ENCODE results near the gene FTO. TPM values are rescaled to one million over a fixed set of nuclear protein-coding genes. Genes with fewer than 3 reads are reported as not detected.

FTO gene
- total RNA-seq, 1 experiment from 2014 or later, result 78.3 TPM

DNA sequence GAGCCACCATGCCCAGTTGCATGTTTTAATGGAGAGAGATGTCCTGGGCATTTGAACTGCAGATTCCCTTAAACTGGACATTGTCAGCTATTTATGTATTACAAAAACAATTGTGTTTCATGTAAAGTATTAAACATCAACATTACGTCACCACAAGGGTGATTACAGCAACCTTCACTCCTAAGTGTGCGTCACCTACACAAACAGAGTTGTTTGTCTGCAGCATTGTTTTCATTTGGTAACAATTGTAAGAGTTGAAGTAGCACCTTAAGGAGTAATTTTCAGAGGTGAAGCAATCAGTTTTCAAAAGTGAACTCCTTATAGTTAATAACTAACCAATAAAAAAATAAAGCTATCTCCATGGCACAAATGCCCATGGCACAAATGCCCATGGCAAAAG is 311.2 kb downstream of the FTO start:
- DNase-seq, result no peak
- H3K4me1 ChIP-seq, result no peaks in the 10 kb centered on the region
- TF ChIP-seq, protein P1, sequence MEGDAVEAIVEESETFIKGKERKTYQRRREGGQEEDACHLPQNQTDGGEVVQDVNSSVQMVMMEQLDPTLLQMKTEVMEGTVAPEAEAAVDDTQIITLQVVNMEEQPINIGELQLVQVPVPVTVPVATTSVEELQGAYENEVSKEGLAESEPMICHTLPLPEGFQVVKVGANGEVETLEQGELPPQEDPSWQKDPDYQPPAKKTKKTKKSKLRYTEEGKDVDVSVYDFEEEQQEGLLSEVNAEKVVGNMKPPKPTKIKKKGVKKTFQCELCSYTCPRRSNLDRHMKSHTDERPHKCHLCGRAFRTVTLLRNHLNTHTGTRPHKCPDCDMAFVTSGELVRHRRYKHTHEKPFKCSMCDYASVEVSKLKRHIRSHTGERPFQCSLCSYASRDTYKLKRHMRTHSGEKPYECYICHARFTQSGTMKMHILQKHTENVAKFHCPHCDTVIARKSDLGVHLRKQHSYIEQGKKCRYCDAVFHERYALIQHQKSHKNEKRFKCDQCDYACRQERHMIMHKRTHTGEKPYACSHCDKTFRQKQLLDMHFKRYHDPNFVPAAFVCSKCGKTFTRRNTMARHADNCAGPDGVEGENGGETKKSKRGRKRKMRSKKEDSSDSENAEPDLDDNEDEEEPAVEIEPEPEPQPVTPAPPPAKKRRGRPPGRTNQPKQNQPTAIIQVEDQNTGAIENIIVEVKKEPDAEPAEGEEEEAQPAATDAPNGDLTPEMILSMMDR (IDR thresholded peaks at IDR 0.05; ENCODE audit: insufficient read depth in 1 of 2, low read depth in 1 of 2, low read length in 1 of 2, severe bottlenecking in 1 of 2, unreplicated experiment in 1 of 2), result no peak
- intact Hi-C loops (cut with micrococcal nuclease; ENCODE audit: unreplicated experiment), result no loop called here
- Mint-ChIP-seq H3K4me1 (ENCODE audit: low read depth, unreplicated experiment) (no peaks in the 10 kb centered on the region), H3K36me3 (ENCODE audit: insufficient read depth, unreplicated experiment) (peaks cover 15% of the 10 kb centered on the region), H3K27ac (ENCODE audit: unreplicated experiment) (no peak overlapping the region), H3K27me3 (ENCODE audit: insufficient read depth, unreplicated experiment) (no peaks in the 10 kb centered on the region), H3K4me3 (ENCODE audit: unreplicated experiment) (no peak overlapping the region), H3K9me3 (ENCODE audit: unreplicated experiment) (peaks cover 12% of the 10 kb centered on the region)
- H3K9me3 ChIP-seq, result no peaks in the 10 kb centered on the region
- CTCF ChIA-PET, result no interaction called here
- H3K4me3 ChIP-seq (ENCODE audit: low read depth, low read length), result no peak overlapping the region
- POLR2A ChIA-PET, result no interaction called here
- H3K27me3 ChIP-seq (replicated peaks; ENCODE audit: control insufficient read depth, insufficient read depth, low read length), result no peaks in the 10 kb centered on the region
- no peaks in the 10 kb centered on the region for H3K36me3 ChIP-seq (ENCODE audit: control insufficient read depth, insufficient read depth, low read length)
- no TSS peak for BruUV-seq (replicated peaks)

DNA sequence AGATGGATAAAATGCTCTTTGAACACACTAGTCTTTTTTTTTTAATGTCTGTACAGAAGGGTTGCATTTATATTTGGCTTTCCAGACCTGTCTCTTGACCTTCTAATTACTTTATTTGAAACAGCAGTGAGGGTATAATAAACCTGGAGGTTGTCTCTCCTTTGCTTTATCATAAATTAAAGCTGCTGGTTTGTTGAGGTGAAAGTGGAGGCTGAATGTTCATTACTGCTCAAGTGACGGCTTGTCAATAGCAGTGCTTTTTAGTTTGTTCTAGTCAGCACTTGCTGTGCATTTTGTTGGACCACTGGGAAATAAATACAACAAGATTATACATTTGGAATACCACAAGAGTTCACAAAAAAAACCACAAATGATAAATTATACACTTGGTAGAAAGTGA is 318.4 kb downstream of the FTO start:
- no peak overlapping the region for H3K4me3 ChIP-seq (ENCODE audit: low read depth, low read length)
- Mint-ChIP-seq H3K36me3 (ENCODE audit: insufficient read depth, unreplicated experiment) (no peaks in the 10 kb centered on the region), H3K9me3 (ENCODE audit: unreplicated experiment) (no peaks in the 10 kb centered on the region), H3K27me3 (ENCODE audit: insufficient read depth, unreplicated experiment) (no peaks in the 10 kb centered on the region), H3K4me3 (ENCODE audit: unreplicated experiment) (no peak overlapping the region), H3K4me1 (ENCODE audit: low read depth, unreplicated experiment) (peaks cover 6% of the 10 kb centered on the region), H3K27ac (ENCODE audit: unreplicated experiment) (no peak overlapping the region)
- intact Hi-C loops (cut with micrococcal nuclease; ENCODE audit: unreplicated experiment), result no loop called here
- no TSS peak for BruUV-seq (replicated peaks)
- H3K9me3 ChIP-seq, result no peaks in the 10 kb centered on the region
- DNase-seq, result no peak
- no peaks in the 10 kb centered on the region for H3K36me3 ChIP-seq (ENCODE audit: control insufficient read depth, insufficient read depth, low read length)
- no peaks in the 10 kb centered on the region for H3K4me1 ChIP-seq
- TF ChIP-seq, protein P1 (IDR thresholded peaks at IDR 0.05; ENCODE audit: insufficient read depth in 1 of 2, low read depth in 1 of 2, low read length in 1 of 2, severe bottlenecking in 1 of 2, unreplicated experiment in 1 of 2), result no peak
- H3K27me3 ChIP-seq (replicated peaks; ENCODE audit: control insufficient read depth, insufficient read depth, low read length), result no peaks in the 10 kb centered on the region
- POLR2A ChIA-PET, result no interaction called here
- CTCF ChIA-PET, result no interaction called here

DNA sequence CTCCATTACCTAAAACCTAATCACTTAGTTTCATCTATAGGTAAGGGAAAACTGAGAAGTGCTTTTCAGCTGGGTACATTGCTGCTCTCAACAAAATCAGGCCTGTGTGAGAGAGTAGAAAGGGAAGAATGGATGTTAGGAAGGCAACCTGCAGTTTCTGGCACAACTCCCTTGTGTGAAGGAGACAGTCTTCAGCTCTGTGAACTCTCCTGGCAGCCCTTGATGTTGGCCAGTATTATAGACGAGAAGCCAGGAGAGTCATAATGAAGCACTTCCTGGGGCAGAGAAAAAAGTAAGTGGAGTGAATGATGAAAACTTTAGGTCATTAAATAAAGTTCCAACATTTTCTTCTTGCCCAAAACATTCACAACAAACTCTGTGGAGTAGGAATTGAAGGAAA is 322.5 kb downstream of the FTO start:
- H3K36me3 Mint-ChIP-seq (ENCODE audit: insufficient read depth, unreplicated experiment), result no peaks in the 10 kb centered on the region
- CTCF ChIA-PET, result no interaction called here
- no peak overlapping the region for H3K4me3 Mint-ChIP-seq (ENCODE audit: unreplicated experiment)
- no peaks in the 10 kb centered on the region for H3K27me3 Mint-ChIP-seq (ENCODE audit: insufficient read depth, unreplicated experiment)
- peaks cover 6% of the 10 kb centered on the region for H3K4me1 Mint-ChIP-seq (ENCODE audit: low read depth, unreplicated experiment)
- DNase-seq, result no peak
- peaks cover 25% of the 10 kb centered on the region for H3K9me3 Mint-ChIP-seq (ENCODE audit: unreplicated experiment)
- Histone ChIP-seq H3K4me3 (ENCODE audit: low read depth, low read length) (no peak overlapping the region), H3K4me1 (no peaks in the 10 kb centered on the region), H3K27me3 (replicated peaks; ENCODE audit: control insufficient read depth, insufficient read depth, low read length) (no peaks in the 10 kb centered on the region), H3K9me3 (peaks cover 16% of the 10 kb centered on the region), H3K36me3 (ENCODE audit: control insufficient read depth, insufficient read depth, low read length) (no peaks in the 10 kb centered on the region)
- POLR2A ChIA-PET, result no interaction called here
- TF ChIP-seq, protein P1 (IDR thresholded peaks at IDR 0.05; ENCODE audit: insufficient read depth in 1 of 2, low read depth in 1 of 2, low read length in 1 of 2, severe bottlenecking in 1 of 2, unreplicated experiment in 1 of 2), result no peak
- no TSS peak for BruUV-seq (replicated peaks)
- intact Hi-C loops (cut with micrococcal nuclease; ENCODE audit: unreplicated experiment), result no loop called here
- H3K27ac Mint-ChIP-seq (ENCODE audit: unreplicated experiment), result no peak overlapping the region
